HepG2 (cell line): ENCODE measurements around the gene ZNF318. TPM values are rescaled to one million over a fixed set of nuclear protein-coding genes. Genes with fewer than 3 reads are reported as not detected.

ENCODE experiments used
- ARHGAP35 ChIP-seq: sonication (generic); formaldehyde crosslinking; IDR thresholded peaks from 2 replicates; pipeline ENCODE4 v1.9.0; 2022; ENCODE audit warnings: mild to moderate bottlenecking, inconsistent platforms, moderate library complexity, missing genetic modification reagents, borderline replicate concordance
- ETV6 ChIP-seq: sonication (generic); formaldehyde crosslinking; conservative IDR thresholded peaks from 2 replicates; pipeline ENCODE4 v1.4.0; 2020; ENCODE audit warnings: missing genetic modification reagents
- FOXC1 ChIP-seq: sonication (generic); formaldehyde crosslinking; IDR thresholded peaks from 2 replicates; pipeline ENCODE4 v1.8.0; 2022; ENCODE audit warnings: mild to moderate bottlenecking, missing genetic modification reagents, borderline replicate concordance
- HBP1 ChIP-seq: IDR thresholded peaks from 2 replicates; pipeline ENCODE4 v1.6.1; 2016; ENCODE audit warnings: low read depth, control low read depth
- HDAC2 ChIP-seq: sonication (generic); formaldehyde crosslinking; IDR thresholded peaks from 2 replicates; pipeline ENCODE4 v1.4.0; 2020; ENCODE audit warnings: missing genetic modification reagents
- KAT7 ChIP-seq: IDR thresholded peaks from 2 replicates; pipeline ENCODE4 v1.6.1; 2018; ENCODE audit warnings: borderline replicate concordance, missing compliant biosample characterization
- NBN ChIP-seq: fragments of 450-650 bp; conservative IDR thresholded peaks from 2 replicates; pipeline ENCODE4 v1.6.1; 2017
- RAD21 ChIP-seq: fragments of 450-650 bp; formaldehyde crosslinking; IDR thresholded peaks from 2 replicates; pipeline ENCODE4 v1.5.0; 2020; ENCODE audit warnings: mild to moderate bottlenecking
- SMAD3 ChIP-seq: sonication (generic); formaldehyde crosslinking; IDR thresholded peaks from 2 replicates; pipeline ENCODE4 v1.4.0; 2020; ENCODE audit warnings: missing genetic modification reagents
- SOX5 ChIP-seq: IDR thresholded peaks from 2 replicates; pipeline ENCODE4 v1.6.1; 2016; ENCODE audit warnings: borderline replicate concordance
- ZGPAT ChIP-seq: IDR thresholded peaks from 2 replicates; pipeline ENCODE4 v1.6.1; 2016; ENCODE audit warnings: mild to moderate bottlenecking
- ZNF160 ChIP-seq: sonication (generic); formaldehyde crosslinking; IDR thresholded peaks from 2 replicates; pipeline ENCODE4 v1.8.0; 2022; ENCODE audit warnings: mild to moderate bottlenecking, inconsistent platforms, missing genetic modification reagents
- ZNF431 ChIP-seq: sonication (generic); formaldehyde crosslinking; IDR thresholded peaks from 2 replicates; pipeline ENCODE4 v1.9.0; 2022; ENCODE audit warnings: missing genetic modification reagents, low read depth, mild to moderate bottlenecking, borderline replicate concordance
- ZSCAN29 ChIP-seq: sonication (generic); formaldehyde crosslinking; conservative IDR thresholded peaks from 2 replicates; pipeline ENCODE4 v1.4.0; 2020; ENCODE audit warnings: mild to moderate bottlenecking, missing genetic modification reagents
- polyA plus RNA-seq, 8 experiments: library from polyadenylated mRNA; depleted of rRNA in 3 of 8; stranded (reverse) in 7 of 8; unstranded in 1 of 8; fragments of >200 nt; fragmentation: Illumina TruSeq in 4 of 8; extraction: Trizol in 4 of 8; gene quantifications; 2 replicates each; pipeline versions ENCODE4 v1.2.1 to v1.2.3, GENCODE V29; 2011 to 2016; ENCODE audit warnings: low read depth in 4 of 8, missing spikeins in 1 of 8, mixed read lengths in 1 of 8; ENCODE audit not compliant: insufficient read depth in 1 of 8
- total RNA-seq, 5 experiments: library from RNA; depleted of rRNA; stranded (reverse); fragments of >200 nt; fragmentation: Illumina TruSeq; extraction: Trizol; gene quantifications; 2 replicates each; pipeline ENCODE4 v1.2.3, GENCODE V29; 2016; ENCODE audit warnings: low read depth in 1 of 5
- TF ChIP-seq, protein P1 (sequence below): sonication (generic); formaldehyde crosslinking; IDR thresholded peaks from 2 replicates; pipeline ENCODE4 v1.4.0; 2020; ENCODE audit warnings: mild to moderate bottlenecking, missing genetic modification reagents
- TF ChIP-seq, protein P2 (sequence below): sonication (generic); formaldehyde crosslinking; conservative IDR thresholded peaks from 2 replicates; pipeline ENCODE4 v1.8.0; 2022; ENCODE audit warnings: low read depth, missing genetic modification reagents
- TF ChIP-seq, protein P3 (sequence below): sonication (generic); formaldehyde crosslinking; IDR thresholded peaks from 2 replicates; pipeline ENCODE4 v1.4.0; 2020; ENCODE audit warnings: missing genetic modification reagents
- TF ChIP-seq, protein P4 (sequence below): sonication (generic); formaldehyde crosslinking; IDR thresholded peaks from 2 replicates; pipeline ENCODE4 v1.5.0; 2020; ENCODE audit warnings: mild to moderate bottlenecking, missing genetic modification reagents

The ZNF318 gene
- total and polyA plus RNA-seq, 2 of the 13 experiments (the other 11 are each of a cell fraction or from before 2014, with no cell fraction given) = 13.0 to 14.5 TPM

- TF ChIP-seq, protein P1, sequence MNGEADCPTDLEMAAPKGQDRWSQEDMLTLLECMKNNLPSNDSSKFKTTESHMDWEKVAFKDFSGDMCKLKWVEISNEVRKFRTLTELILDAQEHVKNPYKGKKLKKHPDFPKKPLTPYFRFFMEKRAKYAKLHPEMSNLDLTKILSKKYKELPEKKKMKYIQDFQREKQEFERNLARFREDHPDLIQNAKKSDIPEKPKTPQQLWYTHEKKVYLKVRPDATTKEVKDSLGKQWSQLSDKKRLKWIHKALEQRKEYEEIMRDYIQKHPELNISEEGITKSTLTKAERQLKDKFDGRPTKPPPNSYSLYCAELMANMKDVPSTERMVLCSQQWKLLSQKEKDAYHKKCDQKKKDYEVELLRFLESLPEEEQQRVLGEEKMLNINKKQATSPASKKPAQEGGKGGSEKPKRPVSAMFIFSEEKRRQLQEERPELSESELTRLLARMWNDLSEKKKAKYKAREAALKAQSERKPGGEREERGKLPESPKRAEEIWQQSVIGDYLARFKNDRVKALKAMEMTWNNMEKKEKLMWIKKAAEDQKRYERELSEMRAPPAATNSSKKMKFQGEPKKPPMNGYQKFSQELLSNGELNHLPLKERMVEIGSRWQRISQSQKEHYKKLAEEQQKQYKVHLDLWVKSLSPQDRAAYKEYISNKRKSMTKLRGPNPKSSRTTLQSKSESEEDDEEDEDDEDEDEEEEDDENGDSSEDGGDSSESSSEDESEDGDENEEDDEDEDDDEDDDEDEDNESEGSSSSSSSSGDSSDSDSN (CRISPR knock-in tag) = peak; percentile 41
- TF ChIP-seq SOX5 = peak; percentile 31; the same call in 1 of the 2 replicates
- TF ChIP-seq ZSCAN29 (CRISPR knock-in tag) = no peak
- peak; percentile 54 for TF ChIP-seq HDAC2 (CRISPR knock-in tag)
- no peak for TF ChIP-seq NBN
- TF ChIP-seq ZNF160 (CRISPR knock-in tag) = no peak
- TF ChIP-seq HBP1 (CRISPR knock-in tag) = peak; percentile 45; the same call in 1 of the 2 replicates
- TF ChIP-seq FOXC1 (CRISPR knock-in tag) = no peak; the same call in 1 of the 2 replicates
- no peak for TF ChIP-seq KAT7
- TF ChIP-seq, protein P2, sequence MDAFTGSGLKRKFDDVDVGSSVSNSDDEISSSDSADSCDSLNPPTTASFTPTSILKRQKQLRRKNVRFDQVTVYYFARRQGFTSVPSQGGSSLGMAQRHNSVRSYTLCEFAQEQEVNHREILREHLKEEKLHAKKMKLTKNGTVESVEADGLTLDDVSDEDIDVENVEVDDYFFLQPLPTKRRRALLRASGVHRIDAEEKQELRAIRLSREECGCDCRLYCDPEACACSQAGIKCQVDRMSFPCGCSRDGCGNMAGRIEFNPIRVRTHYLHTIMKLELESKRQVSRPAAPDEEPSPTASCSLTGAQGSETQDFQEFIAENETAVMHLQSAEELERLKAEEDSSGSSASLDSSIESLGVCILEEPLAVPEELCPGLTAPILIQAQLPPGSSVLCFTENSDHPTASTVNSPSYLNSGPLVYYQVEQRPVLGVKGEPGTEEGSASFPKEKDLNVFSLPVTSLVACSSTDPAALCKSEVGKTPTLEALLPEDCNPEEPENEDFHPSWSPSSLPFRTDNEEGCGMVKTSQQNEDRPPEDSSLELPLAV = no peak
- no peak; the same call in 1 of the 2 replicates for TF ChIP-seq SMAD3 (CRISPR knock-in tag)
- TF ChIP-seq, protein P3, sequence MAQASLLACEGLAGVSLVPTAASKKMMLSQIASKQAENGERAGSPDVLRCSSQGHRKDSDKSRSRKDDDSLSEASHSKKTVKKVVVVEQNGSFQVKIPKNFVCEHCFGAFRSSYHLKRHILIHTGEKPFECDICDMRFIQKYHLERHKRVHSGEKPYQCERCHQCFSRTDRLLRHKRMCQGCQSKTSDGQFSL (CRISPR knock-in tag) = peak; percentile 98
- TF ChIP-seq, protein P4, sequence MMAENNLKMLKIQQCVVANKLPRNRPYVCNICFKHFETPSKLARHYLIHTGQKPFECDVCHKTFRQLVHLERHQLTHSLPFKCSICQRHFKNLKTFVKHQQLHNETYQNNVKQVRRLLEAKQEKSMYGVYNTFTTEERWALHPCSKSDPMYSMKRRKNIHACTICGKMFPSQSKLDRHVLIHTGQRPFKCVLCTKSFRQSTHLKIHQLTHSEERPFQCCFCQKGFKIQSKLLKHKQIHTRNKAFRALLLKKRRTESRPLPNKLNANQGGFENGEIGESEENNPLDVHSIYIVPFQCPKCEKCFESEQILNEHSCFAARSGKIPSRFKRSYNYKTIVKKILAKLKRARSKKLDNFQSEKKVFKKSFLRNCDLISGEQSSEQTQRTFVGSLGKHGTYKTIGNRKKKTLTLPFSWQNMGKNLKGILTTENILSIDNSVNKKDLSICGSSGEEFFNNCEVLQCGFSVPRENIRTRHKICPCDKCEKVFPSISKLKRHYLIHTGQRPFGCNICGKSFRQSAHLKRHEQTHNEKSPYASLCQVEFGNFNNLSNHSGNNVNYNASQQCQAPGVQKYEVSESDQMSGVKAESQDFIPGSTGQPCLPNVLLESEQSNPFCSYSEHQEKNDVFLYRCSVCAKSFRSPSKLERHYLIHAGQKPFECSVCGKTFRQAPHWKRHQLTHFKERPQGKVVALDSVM (CRISPR knock-in tag) = no peak
- peak; percentile 84 for TF ChIP-seq ZGPAT (CRISPR knock-in tag)
- peak; percentile 32; the same call in 1 of the 2 replicates for TF ChIP-seq ZNF431 (CRISPR knock-in tag)
- no peak; the same call in 1 of the 2 replicates for TF ChIP-seq ETV6 (CRISPR knock-in tag)
- peak; percentile 53; the same call in 1 of the 2 replicates for TF ChIP-seq RAD21 (CRISPR knock-in tag)
- no peak for TF ChIP-seq ARHGAP35
These were observed at the start of gene ZNF318 (continued) for GRCh38 chr6:43369174-43370002.
